Keratinocyte (primary cell): ENCODE results near the gene CCDC69. TPM values are rescaled to one million over a fixed set of nuclear protein-coding genes. Genes with fewer than 3 reads are reported as not detected.

Experiments used
- DNase-seq: peaks from one replicate; pipeline ENCODE4 v3.0.0-alpha.2; 2011; ENCODE audit warnings: low read depth, missing footprints, low spot score
- FAIRE-seq: peaks from 2 replicates; lab custom pipeline; 2011; peaks lifted over from hg19 to GRCh38; lab: Jason Lieb, UNC
- H2AFZ ChIP-seq: 2 replicates; pipeline ENCODE4 v1.6.0; 2012; ENCODE audit warnings: low read length, control low read depth, inconsistent platforms; ENCODE audit not compliant: control insufficient read depth
- H3K27ac ChIP-seq: 2 replicates; pipeline ENCODE4 v1.5.1; 2011; ENCODE audit warnings: low read length; ENCODE audit not compliant: control insufficient read depth, insufficient read depth
- H3K27me3 ChIP-seq: 3 replicates; pipeline ENCODE4 v1.6.0; 2011; ENCODE audit warnings: low read length; ENCODE audit not compliant: control insufficient read depth, insufficient read depth; ENCODE audit errors: extremely low read depth
- H3K36me3 ChIP-seq, 2 experiments: 2 replicates in 1 of 2; 3 replicates in 1 of 2; pipeline ENCODE4 v1.5.1; 2011; ENCODE audit warnings: low read length in 2 of 2, mild to moderate bottlenecking in 1 of 2; ENCODE audit not compliant: control insufficient read depth in 2 of 2, insufficient read depth in 2 of 2; ENCODE audit errors: extremely low read depth in 1 of 2
- H3K4me1 ChIP-seq: 3 replicates; pipeline ENCODE4 v1.5.1; 2011; ENCODE audit warnings: low read length; ENCODE audit not compliant: control insufficient read depth, insufficient read depth; ENCODE audit errors: extremely low read depth
- H3K4me2 ChIP-seq: 3 replicates; pipeline ENCODE4 v1.6.0; 2011; ENCODE audit warnings: low read depth, low read length; ENCODE audit not compliant: control insufficient read depth, insufficient read depth; ENCODE audit errors: extremely low read depth
- H3K4me3 ChIP-seq, 3 experiments: fragments of 200-600 bp in 1 of 3; sonication (generic) in 1 of 3; 2 replicates in 2 of 3; 3 replicates in 1 of 3; pipeline ENCODE4 v1.5.1; 2011 to 2016; ENCODE audit warnings: low read length in 3 of 3, mild to moderate bottlenecking in 3 of 3, control low read depth in 2 of 3, inconsistent platforms in 1 of 3, low read depth in 1 of 3, mixed read lengths in 1 of 3, mixed run types in 1 of 3, moderate library complexity in 1 of 3; ENCODE audit not compliant: control insufficient read depth in 2 of 3, insufficient read depth in 2 of 3; ENCODE audit errors: extremely low read depth in 1 of 3
- H3K79me2 ChIP-seq: 2 replicates; pipeline ENCODE4 v1.6.0; 2012; ENCODE audit warnings: low read length; ENCODE audit not compliant: control insufficient read depth, insufficient read depth
- H3K9ac ChIP-seq: 3 replicates; pipeline ENCODE4 v1.6.0; 2011; ENCODE audit warnings: low read length; ENCODE audit not compliant: control insufficient read depth, insufficient read depth; ENCODE audit errors: extremely low read depth
- H3K9me1 ChIP-seq: 3 replicates; pipeline ENCODE4 v1.6.0; 2011; ENCODE audit warnings: low read length; ENCODE audit not compliant: control insufficient read depth, insufficient read depth; ENCODE audit errors: extremely low read depth
- H3K9me3 ChIP-seq: 2 replicates; pipeline ENCODE4 v1.5.1; 2012; ENCODE audit warnings: low read depth, low read length; ENCODE audit not compliant: control insufficient read depth
- H4K20me1 ChIP-seq: 3 replicates; pipeline ENCODE4 v1.6.0; 2011; ENCODE audit warnings: low read length; ENCODE audit not compliant: control insufficient read depth, insufficient read depth; ENCODE audit errors: extremely low read depth
- EZH2 ChIP-seq: IDR thresholded peaks from one replicate; pipeline ENCODE4 v1.6.1; 2012; ENCODE audit warnings: inconsistent platforms, mild to moderate bottlenecking, low read length, moderate library complexity
- dilution Hi-C: fragments of 300-500 bp; cut with MboI; formaldehyde crosslinking; loops from one replicate; pipeline ENCODE4 v1.7.0; 2020; ENCODE audit warnings: low sequenced_read_pairs; ENCODE audit not compliant: extremely low pct_ligation_motif_present
- polyA plus RNA-seq, 5 experiments: library from polyadenylated mRNA; depleted of rRNA in 3 of 5; stranded (reverse) in 3 of 5; stranded (forward) in 1 of 5; unstranded in 1 of 5; fragments of >200 nt; gene quantifications; 1 replicate in 1 of 5; 2 replicates in 3 of 5; 3 replicates in 1 of 5; pipeline versions ENCODE4 v1.2.1 to v1.2.3, GENCODE V29; 2011 to 2012; ENCODE audit warnings: missing spikeins in 2 of 5, low read depth in 1 of 5, low replicate concordance in 1 of 5
- TF ChIP-seq, protein P1 (sequence below), 3 experiments: IDR thresholded peaks in 1 of 3; conservative IDR thresholded peaks in 1 of 3; optimal IDR thresholded peaks in 1 of 3; 2 replicates in 2 of 3; 3 replicates in 1 of 3; pipeline versions ENCODE3 to v1.5.1; 2011; ENCODE audit warnings: low read length in 3 of 3, mild to moderate bottlenecking in 3 of 3, moderate library complexity in 2 of 3, control low read depth in 1 of 3, inconsistent platforms in 1 of 3; ENCODE audit not compliant: insufficient read depth in 2 of 3; ENCODE audit errors: extremely low read depth in 1 of 3

CCDC69 gene
- polyA plus RNA-seq, 1 donor (not counting 4 experiments of a cell fraction or from before 2014, with no cell fraction given) = 4.1 TPM

DNA sequence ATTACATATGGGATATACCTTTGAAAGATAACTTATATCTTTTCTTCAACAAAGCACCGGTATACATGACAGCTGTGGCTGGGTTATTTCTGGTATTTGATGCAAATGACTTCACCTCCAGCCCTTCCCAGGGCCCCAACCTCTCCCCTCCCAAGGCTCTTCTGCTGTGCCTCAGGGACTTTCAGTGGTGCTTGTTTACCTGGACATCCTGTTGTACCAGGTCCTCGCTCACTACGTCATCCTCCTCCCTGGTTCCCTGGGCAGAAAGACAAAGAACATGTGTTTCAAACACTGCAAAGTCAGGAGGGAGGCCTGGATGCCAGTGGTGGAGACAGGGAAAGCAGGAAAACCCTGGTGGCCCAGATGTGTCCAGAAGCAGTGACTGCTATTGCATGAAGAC is 89.7 kb downstream of the CCDC69 start:
- Histone ChIP-seq H3K9ac (no peak overlapping the region), H3K4me1 (no peaks in the 10 kb centered on the region), H3K4me2 (no peak overlapping the region), H2AFZ (no peak overlapping the region), H3K9me3 (no peaks in the 10 kb centered on the region), H3K9me1 (no peaks in the 10 kb centered on the region), H3K36me3 (no peaks in the 10 kb centered on the region), H4K20me1 (no peaks in the 10 kb centered on the region), H3K27me3 (no peaks in the 10 kb centered on the region), H3K4me3 (no peak overlapping the region), H3K79me2 (no peaks in the 10 kb centered on the region), H3K27ac (no peak overlapping the region)
- dilution Hi-C loops = no loop called here
- TF ChIP-seq EZH2 = no peak
- TF ChIP-seq, protein P1, sequence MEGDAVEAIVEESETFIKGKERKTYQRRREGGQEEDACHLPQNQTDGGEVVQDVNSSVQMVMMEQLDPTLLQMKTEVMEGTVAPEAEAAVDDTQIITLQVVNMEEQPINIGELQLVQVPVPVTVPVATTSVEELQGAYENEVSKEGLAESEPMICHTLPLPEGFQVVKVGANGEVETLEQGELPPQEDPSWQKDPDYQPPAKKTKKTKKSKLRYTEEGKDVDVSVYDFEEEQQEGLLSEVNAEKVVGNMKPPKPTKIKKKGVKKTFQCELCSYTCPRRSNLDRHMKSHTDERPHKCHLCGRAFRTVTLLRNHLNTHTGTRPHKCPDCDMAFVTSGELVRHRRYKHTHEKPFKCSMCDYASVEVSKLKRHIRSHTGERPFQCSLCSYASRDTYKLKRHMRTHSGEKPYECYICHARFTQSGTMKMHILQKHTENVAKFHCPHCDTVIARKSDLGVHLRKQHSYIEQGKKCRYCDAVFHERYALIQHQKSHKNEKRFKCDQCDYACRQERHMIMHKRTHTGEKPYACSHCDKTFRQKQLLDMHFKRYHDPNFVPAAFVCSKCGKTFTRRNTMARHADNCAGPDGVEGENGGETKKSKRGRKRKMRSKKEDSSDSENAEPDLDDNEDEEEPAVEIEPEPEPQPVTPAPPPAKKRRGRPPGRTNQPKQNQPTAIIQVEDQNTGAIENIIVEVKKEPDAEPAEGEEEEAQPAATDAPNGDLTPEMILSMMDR (optimal IDR thresholded peaks at IDR 0.05 in 1 of 3, IDR thresholded peaks at IDR 0.05 in 1 of 3, conservative IDR thresholded peaks at IDR 0.05 in 1 of 3; ENCODE audit: extremely low read depth in 1 of 3, insufficient read depth in 2 of 3, low read length in 3 of 3) = no peak
- DNase-seq (no peak), FAIRE-seq (no peak)

DNA sequence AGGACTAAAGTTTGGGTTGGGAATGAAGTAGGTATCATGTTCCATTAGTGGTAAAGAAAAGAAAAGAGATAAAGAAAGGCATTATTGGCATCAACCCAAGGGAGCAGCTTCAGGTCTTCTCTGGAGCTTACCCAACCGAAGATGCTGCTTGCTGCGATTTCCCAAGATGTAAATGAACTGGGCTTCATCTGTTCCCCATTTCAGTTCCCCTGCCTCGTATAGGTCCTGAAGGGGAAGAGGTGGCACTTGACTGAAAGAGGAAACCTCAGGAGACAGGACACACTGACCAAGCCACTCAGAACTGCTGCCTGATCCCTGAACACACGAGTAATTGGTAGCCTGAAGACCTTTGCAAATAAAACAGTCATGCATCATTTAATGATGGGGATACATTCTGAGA is 90.9 kb downstream of the CCDC69 start:
- H3K9me3 ChIP-seq = no peaks in the 10 kb centered on the region
- H3K4me1 ChIP-seq = no peaks in the 10 kb centered on the region
- no peak for TF ChIP-seq EZH2
- TF ChIP-seq, protein P1 (optimal IDR thresholded peaks at IDR 0.05 in 1 of 3, IDR thresholded peaks at IDR 0.05 in 1 of 3, conservative IDR thresholded peaks at IDR 0.05 in 1 of 3; ENCODE audit: extremely low read depth in 1 of 3, insufficient read depth in 2 of 3, low read length in 3 of 3) = no peak
- DNase-seq (no peak), FAIRE-seq (no peak)
- H3K27ac ChIP-seq = no peak overlapping the region
- H3K36me3 ChIP-seq = no peaks in the 10 kb centered on the region
- no peaks in the 10 kb centered on the region for H3K79me2 ChIP-seq
- no peak overlapping the region for H3K4me3 ChIP-seq
- H4K20me1 ChIP-seq = no peaks in the 10 kb centered on the region
- no peaks in the 10 kb centered on the region for H3K27me3 ChIP-seq
- no peaks in the 10 kb centered on the region for H3K9me1 ChIP-seq
- H3K4me2 ChIP-seq = no peak overlapping the region
- H2AFZ ChIP-seq = no peak overlapping the region
- H3K9ac ChIP-seq = no peak overlapping the region
- dilution Hi-C loops = no loop called here

Other genes starting within 250 kb of the CCDC69 start
- gene GPX3, start 203.5 kb downstream of the CCDC69 start, polyA plus RNA-seq = 116 to 139 TPM (median 120 TPM) in 3 replicates
- gene TNIP1, start 143.1 kb downstream of the CCDC69 start, polyA plus RNA-seq = 43.4 to 98.3 TPM (median 47.9 TPM) in 3 replicates
- gene ANXA6, start 66.3 kb downstream of the CCDC69 start, polyA plus RNA-seq = 37.0 to 58.2 TPM (median 43.8 TPM) in 3 replicates
- gene GM2A, start 29.1 kb upstream of the CCDC69 start, polyA plus RNA-seq = 98.5 to 167 TPM (median 117 TPM) in 3 replicates
- gene SLC36A3, start 79.7 kb upstream of the CCDC69 start, polyA plus RNA-seq = not detected in 3 replicates
- not detected in 3 replicates for gene SLC36A2, start 123.5 kb upstream of the CCDC69 start, polyA plus RNA-seq
- gene SLC36A1, start 223.5 kb upstream of the CCDC69 start, polyA plus RNA-seq = 9.6 to 12.9 TPM (median 11.8 TPM) in 3 replicates